HepG2 (cell line): ENCODE measurements around the gene MAD2L2.

Experiments
- SMAD1 ChIP-seq: sonication (generic); formaldehyde crosslinking; IDR thresholded peaks from 2 replicates; pipeline ENCODE4 v1.4.0; 2020; ENCODE audit warnings: missing genetic modification reagents, low read depth, mild to moderate bottlenecking, borderline replicate concordance
- SNRNP70 ChIP-seq: fragments of 200-400 bp; formaldehyde crosslinking; IDR thresholded peaks from 2 replicates; pipeline ENCODE4 v1.6.1; 2017; ENCODE audit warnings: mild to moderate bottlenecking, low read depth, low read length, moderate library complexity
- SP2 ChIP-seq: sonication (generic); formaldehyde crosslinking; IDR thresholded peaks from 2 replicates; pipeline ENCODE4 v1.5.1; 2020; ENCODE audit warnings: mild to moderate bottlenecking, missing genetic modification reagents
- SRF ChIP-seq: IDR thresholded peaks from 2 replicates; pipeline ENCODE4 v1.6.1; 2011; ENCODE audit warnings: mild to moderate bottlenecking, low read depth, low read length, moderate library complexity
- TF ChIP-seq, protein P1 (sequence below): sonication (generic); formaldehyde crosslinking; conservative IDR thresholded peaks from 2 replicates; pipeline ENCODE4 v1.4.0; 2020; ENCODE audit warnings: missing genetic modification reagents
- TF ChIP-seq, protein P2 (sequence below): sonication (generic); formaldehyde crosslinking; IDR thresholded peaks from 2 replicates; pipeline ENCODE4 v1.5.0; 2020; ENCODE audit warnings: mild to moderate bottlenecking, missing genetic modification reagents, moderate library complexity

DNA sequence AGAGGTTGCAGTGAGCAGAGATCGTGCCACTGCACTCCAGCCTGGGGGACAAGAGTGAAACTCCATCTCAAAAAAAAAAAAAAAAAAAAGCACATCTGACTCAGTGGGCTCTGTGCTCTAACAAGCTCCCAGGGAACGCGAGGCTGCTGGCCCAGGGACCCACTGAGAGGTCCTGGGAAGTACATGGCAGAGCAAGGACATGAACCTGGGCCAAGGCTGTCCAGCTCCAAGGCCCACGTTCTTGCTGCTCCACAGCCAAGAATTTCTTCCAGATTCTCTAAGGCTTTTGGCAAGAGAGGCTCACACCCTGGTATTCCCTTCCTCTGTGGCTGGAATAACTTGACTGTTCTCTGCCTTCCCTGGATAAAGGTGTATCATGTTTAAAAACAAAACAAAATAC, 39.6 kb upstream of the MAD2L2 start:
- TF ChIP-seq SP2 (CRISPR knock-in tag) (no peak), SNRNP70 (no peak), SRF (no peak), SMAD1 (CRISPR knock-in tag) (no peak)
- TF ChIP-seq, protein P1, sequence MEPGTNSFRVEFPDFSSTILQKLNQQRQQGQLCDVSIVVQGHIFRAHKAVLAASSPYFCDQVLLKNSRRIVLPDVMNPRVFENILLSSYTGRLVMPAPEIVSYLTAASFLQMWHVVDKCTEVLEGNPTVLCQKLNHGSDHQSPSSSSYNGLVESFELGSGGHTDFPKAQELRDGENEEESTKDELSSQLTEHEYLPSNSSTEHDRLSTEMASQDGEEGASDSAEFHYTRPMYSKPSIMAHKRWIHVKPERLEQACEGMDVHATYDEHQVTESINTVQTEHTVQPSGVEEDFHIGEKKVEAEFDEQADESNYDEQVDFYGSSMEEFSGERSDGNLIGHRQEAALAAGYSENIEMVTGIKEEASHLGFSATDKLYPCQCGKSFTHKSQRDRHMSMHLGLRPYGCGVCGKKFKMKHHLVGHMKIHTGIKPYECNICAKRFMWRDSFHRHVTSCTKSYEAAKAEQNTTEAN (CRISPR knock-in tag): no peak
- TF ChIP-seq, protein P2, sequence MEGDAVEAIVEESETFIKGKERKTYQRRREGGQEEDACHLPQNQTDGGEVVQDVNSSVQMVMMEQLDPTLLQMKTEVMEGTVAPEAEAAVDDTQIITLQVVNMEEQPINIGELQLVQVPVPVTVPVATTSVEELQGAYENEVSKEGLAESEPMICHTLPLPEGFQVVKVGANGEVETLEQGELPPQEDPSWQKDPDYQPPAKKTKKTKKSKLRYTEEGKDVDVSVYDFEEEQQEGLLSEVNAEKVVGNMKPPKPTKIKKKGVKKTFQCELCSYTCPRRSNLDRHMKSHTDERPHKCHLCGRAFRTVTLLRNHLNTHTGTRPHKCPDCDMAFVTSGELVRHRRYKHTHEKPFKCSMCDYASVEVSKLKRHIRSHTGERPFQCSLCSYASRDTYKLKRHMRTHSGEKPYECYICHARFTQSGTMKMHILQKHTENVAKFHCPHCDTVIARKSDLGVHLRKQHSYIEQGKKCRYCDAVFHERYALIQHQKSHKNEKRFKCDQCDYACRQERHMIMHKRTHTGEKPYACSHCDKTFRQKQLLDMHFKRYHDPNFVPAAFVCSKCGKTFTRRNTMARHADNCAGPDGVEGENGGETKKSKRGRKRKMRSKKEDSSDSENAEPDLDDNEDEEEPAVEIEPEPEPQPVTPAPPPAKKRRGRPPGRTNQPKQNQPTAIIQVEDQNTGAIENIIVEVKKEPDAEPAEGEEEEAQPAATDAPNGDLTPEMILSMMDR (CRISPR knock-in tag): no peak
